MV-4-11 (cell line): ENCODE results near the gene DZIP1.

ENCODE experiments used
- DNase-seq: peaks from one replicate; lab custom pipeline; 2025; lab: John Stamatoyannopoulos, UW

Gene DZIP1

DNA sequence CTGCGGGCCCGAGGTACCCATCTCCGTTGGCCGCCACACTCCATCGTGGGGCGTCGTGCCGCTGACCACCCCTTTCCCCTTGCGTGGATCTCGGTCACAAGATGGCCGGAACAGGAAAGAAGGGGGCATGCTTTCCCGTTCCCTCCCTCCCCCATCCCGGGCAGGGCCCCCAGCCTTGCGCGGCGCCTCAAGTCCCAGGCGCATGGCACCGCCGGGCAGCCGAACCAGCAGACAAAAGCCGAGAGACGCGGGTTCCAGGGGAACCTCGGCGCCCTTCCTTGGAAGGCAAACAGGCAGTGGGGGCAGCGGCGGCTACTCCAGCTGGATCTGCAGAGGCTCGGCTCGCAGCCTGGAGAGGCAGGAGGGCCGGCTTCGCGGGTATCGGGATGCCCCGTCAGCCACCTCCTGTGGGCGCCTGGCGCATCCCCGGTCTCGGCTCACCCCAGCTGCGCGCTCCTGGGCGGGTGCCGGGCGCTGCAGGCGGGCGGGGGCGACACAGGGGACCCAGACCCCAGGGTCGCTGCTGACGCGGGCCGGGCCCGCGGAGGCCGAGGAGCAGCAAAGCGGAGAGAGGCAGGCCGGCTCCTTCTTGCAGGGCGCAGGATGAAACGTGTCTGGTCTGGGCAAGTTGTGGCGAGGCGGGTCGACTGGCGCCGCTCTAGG, 439 bp downstream of the DZIP1 start:
- DNase-seq: no peak

DNA sequence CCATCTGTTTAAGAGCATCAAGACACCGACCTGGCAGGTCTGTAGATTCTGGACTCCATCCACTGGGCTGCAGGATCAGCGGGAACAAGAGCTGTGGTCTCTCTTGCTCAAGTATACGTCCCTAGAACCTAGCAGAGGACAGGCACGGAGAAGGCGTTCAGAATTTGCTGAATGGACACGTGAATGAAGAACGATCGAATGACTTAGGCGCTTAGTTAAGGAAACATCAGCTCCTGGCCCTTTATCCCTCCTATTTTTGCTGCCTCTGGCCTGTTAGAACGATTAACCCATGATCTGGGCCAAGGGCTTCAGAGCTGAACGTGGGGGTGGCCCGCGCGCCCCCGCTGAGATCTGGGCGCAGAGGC, 953 bp downstream of the DZIP1 start:
- DNase-seq: no peak

DNA sequence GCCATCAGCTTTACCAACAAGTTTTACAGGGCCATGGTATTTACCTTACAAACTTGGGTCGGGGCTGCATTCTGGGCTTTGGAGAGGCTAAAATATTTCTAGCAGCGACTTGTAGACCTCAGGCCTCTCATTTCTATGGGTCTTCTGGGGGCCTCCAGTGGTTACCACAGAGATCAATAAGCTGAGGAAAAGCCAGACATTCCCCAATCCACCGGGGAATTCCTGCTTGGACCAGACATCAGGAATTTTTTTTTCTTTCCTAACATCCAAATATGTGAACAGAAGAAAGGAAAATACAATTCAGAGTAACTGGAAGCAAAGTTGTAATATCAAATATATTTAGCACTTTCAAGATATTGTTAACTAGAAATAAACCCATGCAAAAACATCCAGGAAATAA, 1.5 kb downstream of the DZIP1 start:
- DNase-seq: no peak

DNA sequence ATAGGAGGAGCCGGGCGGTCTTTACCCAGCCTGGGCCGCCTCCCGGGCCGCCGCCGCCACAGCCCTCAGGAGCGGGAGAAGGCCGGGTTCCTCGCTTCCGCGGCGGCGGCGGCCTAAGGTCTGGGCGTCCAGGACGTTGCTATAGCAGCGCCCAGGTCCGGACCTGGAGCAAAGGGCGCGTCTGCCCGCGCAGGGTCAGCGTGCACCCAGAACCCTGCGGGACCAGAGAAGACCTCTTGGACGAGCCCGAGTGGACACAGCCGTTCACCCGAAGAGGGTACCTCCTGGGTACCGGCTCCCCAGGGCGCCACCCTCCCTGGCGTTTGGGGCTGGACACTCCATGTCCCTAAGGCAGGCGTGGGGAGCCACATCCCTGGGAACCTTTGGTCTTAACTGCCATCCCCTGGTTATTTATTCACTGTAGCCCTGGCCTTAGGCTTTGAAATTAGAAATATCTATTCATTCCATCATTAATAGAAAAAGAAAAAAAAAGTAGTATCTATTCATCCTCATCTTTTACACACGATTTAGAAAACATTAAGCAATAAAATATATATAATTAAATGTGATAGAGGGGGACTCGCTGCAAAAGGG, 2.4 kb downstream of the DZIP1 start:
- no peak for DNase-seq

DNA sequence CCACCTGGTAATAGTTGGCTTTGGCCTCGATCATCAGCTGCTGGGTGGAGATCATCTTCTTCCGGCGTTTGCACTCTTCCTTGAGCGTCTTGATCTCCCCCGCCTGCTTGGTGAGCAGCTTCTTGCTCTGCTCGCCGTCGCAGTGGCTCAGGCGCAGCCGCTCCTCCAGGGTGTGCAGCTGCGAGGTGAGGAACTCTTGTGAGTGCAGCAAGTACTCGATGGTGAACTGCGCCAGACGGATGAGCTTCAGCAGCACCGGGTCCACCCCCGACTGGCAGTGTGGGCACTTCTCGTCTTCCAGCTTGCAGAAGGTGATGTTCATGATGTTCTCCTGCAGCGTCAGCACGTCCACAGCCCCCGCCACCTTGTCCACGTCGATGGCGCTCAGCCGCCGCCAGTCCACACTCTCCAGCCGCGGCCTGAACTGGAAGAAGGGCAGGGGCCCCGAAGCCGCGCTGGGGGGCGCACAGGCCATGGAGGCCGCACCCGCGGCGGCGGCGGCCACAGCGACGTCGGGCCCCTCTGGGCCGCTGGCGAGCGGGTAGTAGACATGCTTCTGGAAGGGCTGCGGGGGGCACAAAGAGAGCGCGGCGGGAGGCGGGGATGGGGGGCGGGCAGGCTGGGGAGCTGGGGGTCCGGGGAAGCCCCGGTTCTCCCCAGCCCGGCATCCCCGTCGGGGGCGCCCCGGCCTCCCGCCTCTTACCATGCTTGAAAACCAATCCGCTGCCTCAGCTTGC, 3.0 kb downstream of the DZIP1 start:
- no peak for DNase-seq

DNA sequence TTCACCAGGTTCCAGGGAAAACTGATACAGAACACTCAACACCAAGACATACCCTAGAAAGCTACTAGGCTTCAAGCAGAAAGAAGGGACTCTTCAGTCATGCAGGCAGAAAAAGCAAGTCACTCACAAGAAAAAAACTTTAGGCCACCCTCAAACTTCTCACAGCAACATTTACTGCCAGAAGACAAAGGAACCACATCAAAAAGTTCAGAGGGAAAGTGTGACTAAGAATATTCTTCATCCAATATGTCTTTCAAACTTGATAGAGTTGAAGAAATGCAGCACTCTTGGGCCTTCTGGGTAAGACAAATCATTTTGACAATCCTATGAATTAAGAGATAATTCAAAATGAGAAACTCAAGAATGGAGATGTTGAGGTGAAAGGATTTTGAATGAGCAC, 7.7 kb downstream of the DZIP1 start:
- no peak for DNase-seq

DNA sequence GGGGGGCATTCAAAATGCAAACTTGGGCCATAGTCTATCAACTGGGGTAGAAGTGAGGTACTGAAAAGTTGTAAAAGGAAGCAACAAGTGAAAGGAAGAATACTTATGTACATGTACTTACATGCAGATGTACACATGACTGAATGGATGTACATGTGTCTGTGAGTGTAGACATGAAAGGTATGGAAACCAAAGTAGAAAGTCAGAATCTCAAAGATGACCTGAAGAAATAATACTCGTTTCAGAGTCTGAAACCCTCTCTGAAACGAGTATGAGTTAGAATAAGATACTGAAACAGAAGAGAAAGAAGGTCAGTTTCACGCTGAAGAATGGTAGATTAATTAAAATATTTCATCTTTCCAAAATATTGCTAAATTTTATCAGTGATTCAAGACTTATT, 13.9 kb downstream of the DZIP1 start:
- DNase-seq: no peak

DNA sequence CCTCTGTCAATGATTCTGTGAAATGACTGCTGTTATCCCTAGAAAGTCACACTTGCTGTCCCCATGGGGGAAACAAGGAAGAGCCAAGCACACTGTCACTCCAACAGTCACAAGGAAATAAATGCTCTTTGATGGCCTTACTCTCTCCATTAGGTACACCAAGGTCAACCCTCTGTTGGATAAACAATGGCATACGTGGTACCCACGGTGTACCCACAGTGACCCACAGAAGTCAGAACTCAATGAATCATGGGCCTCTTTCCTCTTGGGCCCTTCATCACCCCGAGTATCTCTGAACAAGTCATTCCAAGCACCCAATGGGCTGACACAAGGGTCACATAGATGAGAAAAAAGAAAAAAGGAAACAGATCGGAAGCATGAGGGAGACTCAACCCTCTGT, 15.4 kb downstream of the DZIP1 start:
- DNase-seq: no peak

DNA sequence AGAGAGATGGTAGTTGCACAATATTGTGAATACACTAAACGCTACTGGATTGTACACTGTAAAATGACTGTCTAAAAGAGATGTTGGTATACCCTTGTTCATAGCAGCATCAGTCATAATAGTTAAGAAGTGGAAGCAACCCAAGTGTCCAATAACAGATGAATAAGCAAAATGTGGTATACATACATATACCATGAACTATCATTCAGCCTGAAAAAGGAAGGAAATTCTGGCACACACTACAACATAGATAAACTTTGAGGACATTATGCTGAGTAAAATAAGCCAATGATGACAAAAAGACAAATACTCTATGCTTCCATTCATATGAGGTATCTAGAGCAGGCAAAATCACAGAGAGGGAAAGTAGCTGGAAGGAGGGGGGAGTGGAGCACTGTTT, 16.0 kb downstream of the DZIP1 start:
- DNase-seq: no peak

DNA sequence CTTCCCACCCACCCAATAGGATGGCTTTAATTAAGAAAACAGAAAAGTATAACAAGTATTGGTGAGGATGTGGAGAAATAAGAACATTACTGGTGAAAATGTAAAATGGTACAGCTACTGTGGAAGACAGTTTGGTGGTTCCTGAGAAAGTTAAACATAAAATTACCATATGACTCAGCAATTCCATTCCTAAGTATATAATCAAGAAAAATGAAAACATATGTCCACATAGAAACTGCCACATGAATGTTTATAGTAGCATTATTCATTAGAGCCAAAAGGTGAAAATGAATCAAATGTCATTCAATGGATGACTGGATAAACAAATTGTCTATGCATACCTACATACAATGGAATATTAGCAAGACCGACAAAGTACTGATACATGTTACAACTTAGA, 16.9 kb downstream of the DZIP1 start:
- DNase-seq: no peak

DNA sequence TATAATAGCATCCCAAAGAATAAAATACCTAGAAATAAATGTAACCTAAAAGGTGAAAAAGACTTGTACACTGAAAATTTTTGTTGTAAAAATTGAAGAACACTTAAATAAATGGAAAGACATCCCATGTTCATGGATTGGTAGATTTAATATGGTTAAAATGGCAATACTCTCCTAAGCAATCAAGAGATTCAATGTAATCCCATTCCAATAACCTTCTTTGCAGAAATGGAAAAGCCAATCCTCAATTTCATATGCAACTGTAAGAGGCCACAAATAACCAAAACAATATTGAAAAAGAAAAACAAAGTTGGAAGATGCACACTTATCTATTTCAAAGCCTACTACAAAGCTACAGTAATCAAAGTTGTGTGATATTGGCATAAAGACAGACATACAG, 17.7 kb downstream of the DZIP1 start:
- DNase-seq: no peak

DNA sequence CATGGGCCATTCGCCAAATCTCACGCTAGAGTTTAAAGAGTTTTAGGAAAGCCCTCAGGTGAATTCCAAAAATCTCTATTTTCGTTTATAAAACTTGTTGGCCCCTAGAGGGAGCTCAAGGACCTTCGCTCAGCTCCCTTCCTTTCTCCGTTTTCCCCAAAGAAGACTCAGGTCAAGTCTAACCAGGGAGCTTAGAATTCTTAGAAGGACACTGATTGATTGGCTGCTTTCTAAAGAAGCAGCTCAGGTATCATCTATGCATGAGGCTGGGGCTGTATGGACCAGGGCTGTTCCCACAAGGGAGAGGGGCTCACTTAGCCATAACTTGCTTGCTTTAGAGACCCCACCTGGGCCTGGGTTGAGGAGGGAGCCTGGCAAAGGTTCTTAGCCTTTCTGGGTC, 20.5 kb downstream of the DZIP1 start:
- peak; percentile 25 for DNase-seq

DNA sequence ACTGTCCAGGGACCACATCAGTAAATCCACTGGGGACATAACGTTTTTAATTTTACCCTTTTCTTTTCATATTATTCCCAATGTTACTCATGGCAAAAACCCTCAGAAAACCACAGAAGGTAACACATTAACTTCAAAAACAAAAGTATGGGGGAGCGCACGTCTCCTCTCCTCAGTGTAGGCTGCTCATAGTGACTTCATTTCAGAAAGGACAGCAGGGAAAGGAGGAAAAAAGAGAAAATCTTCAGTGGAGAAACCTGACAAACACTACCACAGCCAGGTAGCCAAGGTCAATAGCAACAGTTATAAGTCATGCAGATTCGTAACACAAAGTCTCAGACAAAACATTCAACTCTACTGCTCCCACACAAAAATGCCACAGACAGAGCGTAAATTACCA, 21.4 kb downstream of the DZIP1 start:
- DNase-seq: no peak

DNA sequence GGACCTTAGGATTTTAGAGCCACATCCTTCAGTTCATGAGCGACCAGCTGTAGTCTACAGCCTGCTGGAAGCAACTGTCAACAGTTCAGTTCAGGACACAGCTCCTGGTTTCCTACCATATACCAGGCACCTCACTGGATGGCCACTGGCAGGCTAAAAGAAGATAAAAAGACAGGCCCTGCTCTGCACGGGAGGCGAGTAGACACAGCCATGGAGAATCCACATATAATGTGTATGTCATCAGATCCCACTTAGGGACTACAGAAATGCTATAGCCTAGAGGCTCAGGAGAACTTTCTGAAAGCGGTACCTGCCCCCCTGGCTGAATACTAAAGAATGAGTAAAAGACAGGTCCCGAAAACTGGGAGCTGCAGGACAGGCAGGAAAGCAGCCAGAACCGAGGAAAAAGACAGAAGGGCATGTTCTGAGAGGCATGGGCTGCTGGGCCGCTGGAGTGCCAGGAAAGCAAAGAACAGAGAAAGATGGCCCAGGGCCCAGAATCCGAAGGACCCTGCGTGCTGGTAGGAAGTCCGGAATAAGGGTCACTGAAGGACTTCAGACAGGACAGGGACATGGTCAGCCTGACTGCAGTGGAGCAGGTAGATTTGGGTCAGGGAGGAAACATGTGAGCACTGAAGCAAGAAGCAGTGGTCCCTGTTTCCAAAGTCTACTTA, 23.5 kb downstream of the DZIP1 start:
- DNase-seq: no peak

DNA sequence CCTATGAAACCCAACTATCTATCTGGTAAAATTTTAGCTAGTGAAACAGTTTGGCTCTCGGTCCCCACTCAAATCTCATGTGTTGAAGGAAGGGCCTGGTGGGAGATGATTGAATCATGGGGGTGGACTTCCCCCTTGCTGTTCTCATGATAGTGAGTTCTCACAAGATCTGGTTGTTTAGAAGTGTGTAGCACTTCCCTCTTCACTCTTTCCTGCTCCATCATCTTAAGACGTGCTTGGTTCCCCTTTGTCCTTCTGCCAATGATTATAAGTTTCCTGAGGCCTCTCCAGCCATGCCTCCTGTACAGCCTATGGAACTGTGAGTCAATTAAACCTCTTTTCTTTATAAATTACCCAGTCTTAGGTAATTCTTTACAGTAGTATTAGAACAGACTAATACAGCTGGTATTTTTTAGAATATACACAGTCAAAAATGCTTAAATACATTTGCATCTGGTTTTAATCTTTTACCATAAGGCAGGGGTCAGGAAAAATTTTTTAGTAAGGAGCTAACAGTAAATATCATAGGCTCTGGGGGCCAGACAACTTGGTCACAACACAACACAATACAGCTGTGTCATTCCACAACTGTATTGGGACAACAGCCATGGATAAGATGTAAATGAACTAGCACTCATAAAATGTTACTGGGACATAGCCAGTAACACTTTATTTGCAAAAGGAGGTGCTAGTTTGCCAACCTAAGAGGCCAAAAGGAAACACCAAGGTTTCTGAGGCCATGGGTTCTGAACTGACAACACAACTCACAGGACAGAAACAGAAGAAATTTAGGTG, 24.3 kb downstream of the DZIP1 start:
- DNase-seq: peak; percentile 56

DNA sequence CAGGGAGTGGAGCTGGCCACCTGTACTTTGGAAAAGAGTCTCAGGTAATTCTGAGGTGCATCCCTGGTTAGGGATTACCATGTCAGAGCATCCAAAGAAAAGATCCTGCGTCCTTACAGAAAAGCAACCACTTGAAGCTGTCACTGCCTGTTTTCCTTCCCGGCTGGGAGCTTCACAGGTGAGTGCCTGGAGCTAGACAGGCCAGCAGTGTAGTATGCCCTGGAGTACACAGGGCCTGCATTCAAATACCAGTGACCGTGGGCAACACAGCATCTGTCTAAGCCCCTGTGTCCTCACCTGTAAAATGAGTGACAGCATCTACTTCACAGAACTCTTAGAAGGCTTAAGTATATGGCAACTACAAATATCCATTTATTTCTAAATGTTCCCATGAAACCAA, 29.0 kb downstream of the DZIP1 start:
- DNase-seq: no peak

DNA sequence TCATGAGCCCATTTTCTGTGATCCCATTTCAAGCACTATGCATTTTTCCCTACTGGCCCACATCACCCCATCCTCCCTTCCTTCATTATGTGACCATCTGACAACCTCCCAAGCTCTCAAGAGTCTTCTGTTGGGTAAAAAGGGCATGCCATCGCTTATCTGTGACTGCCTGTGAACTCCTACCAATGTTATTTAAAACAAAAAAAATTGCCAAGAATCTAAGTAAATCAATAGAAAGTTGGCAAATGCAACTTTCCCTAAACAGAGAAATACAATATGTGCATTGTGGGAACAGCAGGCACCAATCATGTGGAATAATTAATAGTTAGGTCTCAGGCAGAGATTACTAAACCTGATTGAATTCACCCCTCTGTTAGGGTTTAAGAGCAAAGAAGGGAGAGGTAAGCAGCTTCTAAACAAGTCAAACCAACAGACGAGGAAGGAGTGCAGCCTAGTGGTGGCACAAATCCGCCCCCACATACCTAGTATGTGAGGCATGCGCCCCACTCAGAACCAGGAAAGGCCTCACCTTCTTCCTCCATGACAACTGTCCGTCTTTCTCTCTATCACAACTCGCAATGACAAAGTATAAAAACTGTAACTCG, 29.8 kb downstream of the DZIP1 start:
- DNase-seq: no peak

DNA sequence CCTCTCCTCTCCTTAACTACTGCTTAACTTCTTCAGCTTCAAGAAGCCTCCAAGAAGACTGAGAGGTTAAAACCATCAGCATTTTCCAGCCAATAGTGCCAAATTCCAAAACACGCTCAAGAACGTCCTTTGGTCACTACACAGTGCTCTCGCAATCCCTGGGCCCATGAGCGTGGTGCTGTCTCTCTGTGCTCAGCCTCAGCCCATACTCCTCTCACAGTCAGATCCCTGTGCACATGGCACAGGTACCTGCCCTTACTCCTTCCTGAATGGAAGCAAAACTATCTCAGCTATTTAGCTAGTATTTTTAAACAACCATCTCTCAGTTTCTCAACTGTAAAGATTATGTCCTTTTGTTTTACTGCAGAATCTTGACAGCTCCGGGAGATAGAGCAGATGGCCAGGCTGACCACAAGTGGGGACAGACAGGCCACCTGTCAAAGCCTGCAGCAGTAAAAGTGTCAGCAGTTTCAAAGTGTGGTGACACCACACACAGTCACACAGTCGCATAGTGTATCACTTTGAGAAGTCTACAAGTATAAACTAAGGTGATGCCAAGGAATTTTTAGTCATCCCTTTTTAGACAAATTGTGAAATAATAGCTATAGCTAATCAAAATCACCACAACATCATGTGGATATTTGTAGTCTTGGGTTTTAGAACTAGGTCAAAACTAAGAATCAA, 35.7 kb downstream of the DZIP1 start:
- no peak for DNase-seq

DNA sequence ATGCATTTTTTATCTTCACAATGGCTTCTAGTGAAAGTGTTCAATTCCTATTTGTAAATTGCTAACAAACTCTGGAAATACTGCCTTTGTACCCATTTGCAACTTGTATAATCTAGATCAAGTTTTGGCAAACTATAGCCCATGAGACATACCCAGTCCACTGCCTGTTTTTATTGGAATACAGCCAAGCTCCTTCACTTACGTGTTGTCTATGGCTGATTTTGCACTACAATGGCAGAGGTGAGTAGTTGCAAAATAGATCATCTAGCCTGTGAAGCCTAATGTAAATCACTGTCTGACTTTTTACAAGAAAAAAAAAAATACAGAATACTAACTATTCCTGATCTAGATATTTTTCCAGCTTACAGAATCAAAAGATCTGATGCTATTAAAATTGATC, 37.1 kb downstream of the DZIP1 start:
- no peak for DNase-seq

DNA sequence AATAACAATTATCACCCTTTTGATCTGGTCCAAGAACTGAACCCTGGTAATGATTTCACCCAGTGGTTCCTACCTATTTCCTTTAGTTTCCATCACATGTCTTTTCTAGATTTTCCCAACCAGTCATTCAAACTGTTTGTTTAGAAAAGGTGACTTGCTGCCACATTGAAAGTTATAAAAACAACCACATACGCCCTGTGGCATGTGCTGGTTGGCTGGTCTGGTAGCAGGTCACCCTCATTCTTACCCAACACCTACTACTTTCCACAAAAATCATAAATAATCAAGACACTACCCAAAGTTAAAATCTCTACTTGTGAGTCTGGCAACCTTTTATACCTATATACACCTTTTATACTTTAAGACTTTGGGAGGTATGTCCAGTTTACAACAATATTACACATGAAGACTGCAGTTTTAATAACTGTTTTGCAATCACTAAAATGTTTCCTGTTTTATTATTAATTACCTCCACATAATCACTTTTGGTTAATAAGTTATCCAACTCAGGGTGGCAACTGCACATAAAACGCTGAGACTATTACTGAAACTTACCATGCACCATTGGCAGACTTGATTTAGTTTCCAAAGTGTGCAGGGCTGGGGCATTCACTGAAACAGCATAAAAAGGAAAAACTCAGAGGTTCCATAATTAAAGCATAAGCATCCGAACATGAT, 38.9 kb downstream of the DZIP1 start:
- DNase-seq: no peak

DNA sequence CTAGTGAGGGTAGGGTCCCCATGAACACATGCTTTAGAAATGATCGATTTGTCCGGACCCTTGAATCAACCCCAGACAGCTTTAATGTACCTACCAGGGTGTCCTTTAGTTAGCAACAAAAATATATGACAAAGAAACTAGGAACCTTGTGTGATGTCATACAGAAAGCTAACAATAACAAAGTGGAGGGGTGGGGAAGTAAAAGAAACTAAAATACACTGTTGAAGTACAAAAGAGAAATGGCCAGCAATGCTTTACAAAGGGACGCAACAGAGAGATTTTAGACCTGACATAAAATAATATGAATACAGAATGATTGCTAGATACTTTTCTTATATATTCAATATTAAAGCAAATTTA, 40.0 kb downstream of the DZIP1 start:
- no peak for DNase-seq
